Activated T-helper 1 cell treated with anti-CD3 and anti-CD28 coated beads, Interleukin-12 subunit alpha, Interleukin-12 subunit beta, Interleukin-2, Interleukin-4 antibody, amounts not matched to agents 30 ng/mL and 10 ng/mL and 1 ng/mL, durations not matched to agents 14 hours and 24 hours and 36 hours (primary cell): ENCODE measurements around the gene LAMC1. TPM values are rescaled to one million over a fixed set of nuclear protein-coding genes. Genes with fewer than 3 reads are reported as not detected.
A peak's percentile ranks its signal among the peaks of the same experiment; 100 is the strongest.

Experiments used
- DNase-seq: peaks from one replicate; pipeline ENCODE4 v3.0.0; 2021; ENCODE audit warnings: low spot score
- H3K27ac Mint-ChIP-seq: one replicate; pipeline ENCODE4 v1.8.0; 2021; ENCODE audit warnings: mild to moderate bottlenecking, mixed read lengths
- H3K27me3 Mint-ChIP-seq: one replicate; pipeline ENCODE4 v1.8.0; 2022; ENCODE audit warnings: mild to moderate bottlenecking, moderate library complexity, mixed read lengths; ENCODE audit not compliant: insufficient read depth
- H3K36me3 Mint-ChIP-seq: one replicate; pipeline ENCODE4 v1.8.0; 2021; ENCODE audit warnings: low read depth, mixed read lengths
- H3K4me1 Mint-ChIP-seq: one replicate; pipeline ENCODE4 v1.8.0; 2021; ENCODE audit warnings: low read depth, mixed read lengths
- H3K4me3 Mint-ChIP-seq: one replicate; pipeline ENCODE4 v1.8.0; 2021; ENCODE audit warnings: mild to moderate bottlenecking, moderate library complexity, mixed read lengths
- H3K9me3 Mint-ChIP-seq: one replicate; pipeline ENCODE4 v1.8.0; 2021; ENCODE audit warnings: mixed read lengths
- intact Hi-C: fragments of 100-400 bp; cut with micrococcal nuclease; formaldehyde crosslinking; loops from one replicate; pipeline ENCODE4 v1.15.1; 2024
- total RNA-seq: library from RNA; stranded (reverse); gene quantifications from 2 replicates; pipeline ENCODE4 v1.2.3, GENCODE V29; 2022

Gene LAMC1
- total RNA-seq, 1 donor from 2014 or later, result 0.49 TPM

DNA sequence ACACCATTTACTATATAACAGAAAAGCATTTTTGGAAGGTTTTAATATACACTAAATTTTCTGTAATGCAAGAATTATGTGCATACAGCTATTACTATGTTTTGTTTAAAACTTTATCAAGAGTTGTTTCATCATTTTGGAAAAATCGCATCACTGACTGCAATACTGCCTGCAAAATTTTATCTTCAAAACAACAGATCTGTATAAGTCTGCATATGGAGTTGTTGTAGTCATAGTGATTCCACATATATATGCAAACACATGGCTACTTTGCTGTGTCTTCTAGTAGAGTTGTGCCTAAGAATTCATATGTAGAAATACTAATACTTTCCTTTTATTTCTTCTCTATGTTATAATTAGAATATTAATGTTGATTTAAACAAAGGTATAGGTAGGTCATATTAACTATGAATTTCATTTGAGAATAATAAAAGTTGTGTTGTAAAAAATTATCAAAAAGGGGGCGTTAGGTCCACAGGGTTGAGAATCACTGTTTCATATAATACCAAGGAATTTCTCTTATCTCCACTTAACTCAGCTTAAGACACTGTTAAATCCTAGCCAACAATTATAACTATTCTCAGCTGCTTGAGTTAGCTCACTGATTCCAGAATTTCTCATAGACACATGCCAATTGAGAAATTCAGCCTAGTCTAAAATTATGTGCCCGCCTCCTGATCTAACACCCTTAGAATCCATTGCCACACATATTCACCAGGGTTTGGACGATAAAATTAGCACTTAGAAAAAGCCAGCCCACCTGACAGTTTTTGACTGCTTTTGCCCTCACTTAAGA, 22.9 kb upstream of the LAMC1 start:
- no peaks in the 10 kb centered on the region for H3K9me3 Mint-ChIP-seq
- no peak overlapping the region for H3K4me3 Mint-ChIP-seq
- H3K27ac Mint-ChIP-seq, result no peak overlapping the region
- no peaks in the 10 kb centered on the region for H3K36me3 Mint-ChIP-seq
- intact Hi-C loops, result no loop called here
- H3K4me1 Mint-ChIP-seq, result no peaks in the 10 kb centered on the region
- peaks cover 16% of the 10 kb centered on the region for H3K27me3 Mint-ChIP-seq
- DNase-seq, result no peak

DNA sequence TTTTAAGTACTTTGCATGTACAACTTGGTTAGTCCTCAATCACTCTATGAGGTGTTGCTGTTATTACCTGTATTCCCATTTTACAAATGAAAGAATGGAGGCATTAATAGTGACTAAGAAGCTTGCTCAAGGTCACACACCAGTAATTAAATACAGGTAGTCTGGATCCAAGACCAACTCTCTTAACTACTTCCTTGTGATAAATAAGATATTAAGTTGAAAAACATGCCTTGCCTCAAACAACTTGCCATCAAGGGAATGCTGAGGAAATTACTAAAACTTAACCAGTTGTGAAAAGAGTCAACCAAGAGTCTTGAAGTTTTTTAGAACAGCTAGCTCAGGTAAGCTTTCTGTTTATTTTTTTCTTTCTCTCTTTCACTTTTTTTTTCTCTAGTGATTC, 21.0 kb upstream of the LAMC1 start:
- no peaks in the 10 kb centered on the region for H3K36me3 Mint-ChIP-seq
- H3K27me3 Mint-ChIP-seq, result peaks cover 16% of the 10 kb centered on the region
- H3K27ac Mint-ChIP-seq, result no peak overlapping the region
- no peaks in the 10 kb centered on the region for H3K4me1 Mint-ChIP-seq
- no peak overlapping the region for H3K4me3 Mint-ChIP-seq
- no peaks in the 10 kb centered on the region for H3K9me3 Mint-ChIP-seq
- no peak for DNase-seq
- intact Hi-C loops, result no loop called here

DNA sequence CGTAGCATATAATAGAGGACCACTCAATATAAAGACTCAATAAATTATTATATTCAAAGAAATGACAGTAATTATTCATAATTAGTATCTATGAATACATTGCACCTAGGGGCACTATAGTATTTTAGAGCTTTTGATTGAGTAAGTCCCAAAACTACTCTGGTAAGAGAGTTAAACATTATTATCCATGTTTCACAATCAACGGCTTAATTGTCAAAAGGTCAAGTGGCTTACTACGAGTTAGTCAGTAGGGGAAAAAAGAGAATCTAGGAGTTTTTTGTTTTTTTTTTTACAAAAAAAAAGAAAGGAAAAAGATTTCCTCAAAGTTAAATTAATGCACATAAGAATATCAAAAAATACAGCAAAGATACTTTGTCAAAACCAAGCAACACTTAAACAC, 20.4 kb upstream of the LAMC1 start:
- DNase-seq, result no peak
- Mint-ChIP-seq H3K4me3 (no peak overlapping the region), H3K4me1 (no peaks in the 10 kb centered on the region), H3K27ac (no peak overlapping the region), H3K27me3 (peaks cover 19% of the 10 kb centered on the region), H3K36me3 (no peaks in the 10 kb centered on the region), H3K9me3 (no peaks in the 10 kb centered on the region)
- intact Hi-C loops, result no loop called here

DNA sequence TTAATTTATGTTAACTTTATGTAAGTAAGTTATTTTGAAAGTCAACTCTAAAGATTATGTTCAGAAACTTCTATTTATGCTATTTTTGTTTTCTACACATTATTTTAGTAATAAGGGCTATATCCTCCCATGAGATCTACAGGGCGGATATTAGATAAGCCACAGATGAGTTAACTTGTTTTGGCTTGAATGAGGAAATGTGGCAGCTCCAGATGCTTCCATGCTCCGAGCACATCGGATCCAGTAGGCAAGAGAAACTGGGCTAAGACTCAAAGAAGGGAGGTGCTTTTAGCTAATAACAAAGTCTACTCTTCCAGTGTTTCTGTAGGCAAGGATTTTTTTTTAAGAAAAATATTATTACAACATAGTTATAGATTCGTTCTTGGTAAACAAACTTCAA, 20.0 kb upstream of the LAMC1 start:
- intact Hi-C loops, result no loop called here
- H3K4me3 Mint-ChIP-seq, result no peak overlapping the region
- no peaks in the 10 kb centered on the region for H3K36me3 Mint-ChIP-seq
- H3K4me1 Mint-ChIP-seq, result no peaks in the 10 kb centered on the region
- H3K27ac Mint-ChIP-seq, result no peak overlapping the region
- H3K27me3 Mint-ChIP-seq, result peaks cover 18% of the 10 kb centered on the region
- H3K9me3 Mint-ChIP-seq, result no peaks in the 10 kb centered on the region
- no peak for DNase-seq

DNA sequence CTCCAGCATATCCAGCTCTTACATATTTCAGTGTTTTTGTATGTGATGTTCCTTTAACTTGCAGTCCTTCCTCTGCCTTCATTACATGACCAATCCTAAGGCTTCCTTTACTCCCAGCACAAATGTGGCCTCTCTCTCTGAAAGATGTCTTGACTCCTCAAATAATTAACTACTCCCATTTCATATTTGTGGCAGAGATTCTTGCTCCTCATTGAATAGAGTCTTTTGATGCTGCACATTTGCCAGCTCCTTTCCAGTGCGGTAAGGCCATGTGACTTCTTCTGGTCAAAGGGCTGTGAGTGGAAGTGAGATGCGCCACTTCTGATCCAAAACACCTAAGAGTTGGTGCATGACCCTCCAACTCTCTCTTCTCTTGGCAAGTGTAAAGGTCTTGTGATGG, 19.1 kb upstream of the LAMC1 start:
- H3K27ac Mint-ChIP-seq, result no peak overlapping the region
- no peaks in the 10 kb centered on the region for H3K9me3 Mint-ChIP-seq
- peaks cover 17% of the 10 kb centered on the region for H3K27me3 Mint-ChIP-seq
- H3K4me1 Mint-ChIP-seq, result no peaks in the 10 kb centered on the region
- intact Hi-C loops, result no loop called here
- no peak overlapping the region for H3K4me3 Mint-ChIP-seq
- no peaks in the 10 kb centered on the region for H3K36me3 Mint-ChIP-seq
- no peak for DNase-seq

DNA sequence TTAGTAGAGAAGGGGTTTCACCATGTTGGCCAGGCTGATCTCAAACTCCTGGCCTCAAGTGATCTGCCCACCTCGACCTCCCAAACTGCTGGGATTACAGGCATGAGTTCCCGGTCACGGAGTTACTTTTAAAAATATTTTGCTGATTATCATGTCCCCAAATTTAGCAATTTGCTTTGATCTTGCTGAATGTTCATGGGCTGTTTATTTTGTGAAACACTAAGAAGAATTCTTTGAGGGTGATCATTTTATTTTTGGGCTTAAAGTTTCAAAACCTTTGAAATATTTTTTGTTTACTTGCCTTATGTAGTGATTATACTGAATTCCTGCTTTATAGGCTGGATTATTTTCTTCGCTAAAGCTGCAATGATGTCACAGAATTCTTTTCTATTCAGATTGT, 11.4 kb upstream of the LAMC1 start:
- intact Hi-C loops, result no loop called here
- Mint-ChIP-seq H3K4me1 (no peaks in the 10 kb centered on the region), H3K36me3 (no peaks in the 10 kb centered on the region), H3K9me3 (peaks cover 4% of the 10 kb centered on the region), H3K27me3 (peaks cover 19% of the 10 kb centered on the region), H3K4me3 (no peak overlapping the region), H3K27ac (no peak overlapping the region)
- DNase-seq, result no peak

DNA sequence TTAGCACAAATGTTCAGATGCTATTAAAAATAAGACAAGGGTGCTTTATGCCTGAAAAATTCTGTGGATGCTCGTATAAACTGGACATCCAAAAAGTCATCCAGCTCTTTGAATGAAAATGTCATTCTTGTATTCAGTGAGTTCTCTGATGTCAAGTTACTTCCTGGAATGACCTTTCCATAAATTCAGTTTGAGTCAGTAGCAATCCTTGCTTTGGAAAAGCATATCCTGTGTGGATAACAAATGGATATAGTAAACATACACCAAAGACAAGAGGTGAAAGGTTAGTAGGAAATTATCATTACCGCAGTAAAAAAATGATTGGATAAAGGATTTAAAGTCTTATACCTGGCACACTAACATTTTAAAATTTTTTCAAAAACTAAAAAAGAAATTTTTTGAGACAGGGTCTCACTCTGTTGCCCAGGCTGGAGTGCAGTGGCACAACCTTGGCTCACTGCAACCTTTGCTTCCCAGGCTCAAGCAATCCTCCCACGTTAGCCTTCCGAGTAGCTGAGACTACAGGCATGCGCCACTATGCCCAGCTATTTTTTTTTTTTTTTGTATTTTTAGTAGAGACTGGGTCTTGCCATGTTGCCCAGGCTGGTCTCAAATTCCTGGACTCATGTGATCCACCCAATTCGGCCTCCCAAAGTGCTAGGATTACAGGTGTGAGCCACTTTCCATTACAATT, 10.8 kb upstream of the LAMC1 start:
- no peaks in the 10 kb centered on the region for H3K4me1 Mint-ChIP-seq
- H3K4me3 Mint-ChIP-seq, result no peak overlapping the region
- DNase-seq, result no peak
- H3K36me3 Mint-ChIP-seq, result no peaks in the 10 kb centered on the region
- no peak overlapping the region for H3K27ac Mint-ChIP-seq
- intact Hi-C loops, result no loop called here
- H3K27me3 Mint-ChIP-seq, result peaks cover 19% of the 10 kb centered on the region
- peaks cover 4% of the 10 kb centered on the region for H3K9me3 Mint-ChIP-seq

DNA sequence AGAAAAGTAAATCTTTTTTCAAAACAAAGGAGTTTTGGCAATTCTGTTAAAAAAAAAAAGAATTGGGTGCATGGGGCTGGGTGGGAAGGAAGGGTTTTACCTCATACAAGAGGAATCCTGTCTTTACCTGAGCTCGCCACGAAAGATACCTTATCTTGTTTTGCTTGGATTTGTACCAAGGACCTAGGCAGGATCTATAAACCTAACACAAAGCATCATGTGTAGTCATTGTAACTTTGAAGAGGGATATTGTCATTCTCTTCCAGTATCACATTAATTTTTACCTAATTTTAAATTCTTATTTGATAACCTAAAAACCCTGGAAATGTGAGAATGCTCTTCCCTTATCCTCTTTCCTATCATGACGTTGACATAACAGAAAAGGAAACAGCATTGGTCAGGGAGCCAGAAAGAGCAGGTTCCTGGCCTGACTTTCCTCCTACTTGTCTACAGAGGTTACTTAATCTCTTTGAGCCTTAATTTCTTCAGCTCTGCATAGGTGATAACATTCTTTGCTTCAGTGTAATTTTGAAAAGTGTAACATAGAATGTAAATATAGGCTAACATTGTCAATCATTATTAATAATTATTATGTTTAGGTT, 4.0 kb upstream of the LAMC1 start:
- H3K36me3 Mint-ChIP-seq, result peaks cover 2% of the 10 kb centered on the region
- no peak overlapping the region for H3K27ac Mint-ChIP-seq
- peaks cover 51% of the 10 kb centered on the region for H3K27me3 Mint-ChIP-seq
- no peak overlapping the region for H3K4me3 Mint-ChIP-seq
- peaks cover 14% of the 10 kb centered on the region for H3K4me1 Mint-ChIP-seq
- DNase-seq, result no peak
- H3K9me3 Mint-ChIP-seq, result no peaks in the 10 kb centered on the region
- intact Hi-C loops, result no loop called here

DNA sequence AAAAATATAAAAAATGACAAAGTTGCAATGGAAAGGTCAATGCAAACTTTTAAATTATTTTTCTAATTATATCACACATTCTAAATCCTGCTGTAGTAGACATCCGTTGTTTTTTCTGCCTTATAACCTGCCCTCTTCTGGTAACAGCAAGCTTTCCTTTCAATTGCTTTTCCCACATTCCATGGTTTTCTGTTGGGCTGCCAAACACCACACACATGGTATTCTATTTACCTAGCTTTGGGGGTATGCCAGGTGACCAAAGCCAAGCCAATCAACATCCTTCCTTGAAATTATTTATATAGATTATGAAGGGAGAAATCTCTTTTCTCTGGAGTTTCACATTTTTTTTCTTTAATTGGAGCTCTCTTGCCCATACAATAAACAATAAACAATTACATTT, 3.4 kb upstream of the LAMC1 start:
- peaks cover 20% of the 10 kb centered on the region for H3K4me1 Mint-ChIP-seq
- no peak overlapping the region for H3K27ac Mint-ChIP-seq
- H3K27me3 Mint-ChIP-seq, result peaks cover 57% of the 10 kb centered on the region
- DNase-seq, result no peak
- H3K36me3 Mint-ChIP-seq, result peaks cover 2% of the 10 kb centered on the region
- no peak overlapping the region for H3K4me3 Mint-ChIP-seq
- intact Hi-C loops, result loop anchor here (5.0 to 10.0 kb wide), 2 partner anchors 172 to 775 kb away; no protein-coding TSS in a partner anchor
- H3K9me3 Mint-ChIP-seq, result no peaks in the 10 kb centered on the region

DNA sequence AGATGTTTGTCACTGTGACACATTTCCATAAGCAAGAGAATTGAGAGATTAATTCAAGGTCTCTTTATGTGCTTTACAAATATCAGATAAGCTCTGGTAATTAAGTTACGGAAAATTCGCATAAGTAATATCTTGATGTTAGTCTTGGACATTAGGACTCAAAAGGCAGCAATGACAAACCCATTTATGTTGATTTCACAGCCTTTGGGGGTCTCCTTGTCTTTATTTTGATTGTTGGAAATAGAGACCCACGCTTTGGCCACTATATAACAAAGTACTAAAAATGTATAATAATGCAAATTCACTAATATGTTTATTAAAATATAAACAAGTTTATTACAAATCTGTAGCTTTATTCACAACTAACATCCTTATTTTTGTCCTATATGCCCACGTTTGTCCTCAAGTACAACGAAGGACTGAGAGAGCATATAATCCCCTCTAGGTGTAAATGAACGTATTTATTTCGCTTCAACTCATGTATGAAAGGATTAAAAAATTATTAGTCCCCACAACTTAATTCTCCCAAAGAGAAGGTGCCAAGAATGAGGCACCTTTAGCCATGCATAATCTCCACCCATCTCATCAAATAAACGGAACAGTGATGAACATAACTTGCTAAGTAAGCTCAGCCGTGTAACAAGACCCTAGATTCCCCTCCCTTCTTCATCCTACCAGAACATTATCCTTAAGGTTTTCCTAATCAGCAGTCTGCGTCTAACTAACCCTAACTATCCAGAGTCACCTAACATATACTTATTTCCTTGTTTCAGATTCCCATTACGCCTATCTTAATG, 1.6 kb upstream of the LAMC1 start:
- Mint-ChIP-seq H3K27ac (no peak overlapping the region), H3K9me3 (no peaks in the 10 kb centered on the region), H3K4me1 (peaks cover 20% of the 10 kb centered on the region), H3K4me3 (peak overlapping the region; percentile 19), H3K36me3 (peaks cover 2% of the 10 kb centered on the region), H3K27me3 (peaks cover 70% of the 10 kb centered on the region)
- intact Hi-C loops, result loop anchor here (5.0 to 10.0 kb wide), 2 partner anchors 171 to 777 kb away; no protein-coding TSS in a partner anchor
- no peak for DNase-seq

DNA sequence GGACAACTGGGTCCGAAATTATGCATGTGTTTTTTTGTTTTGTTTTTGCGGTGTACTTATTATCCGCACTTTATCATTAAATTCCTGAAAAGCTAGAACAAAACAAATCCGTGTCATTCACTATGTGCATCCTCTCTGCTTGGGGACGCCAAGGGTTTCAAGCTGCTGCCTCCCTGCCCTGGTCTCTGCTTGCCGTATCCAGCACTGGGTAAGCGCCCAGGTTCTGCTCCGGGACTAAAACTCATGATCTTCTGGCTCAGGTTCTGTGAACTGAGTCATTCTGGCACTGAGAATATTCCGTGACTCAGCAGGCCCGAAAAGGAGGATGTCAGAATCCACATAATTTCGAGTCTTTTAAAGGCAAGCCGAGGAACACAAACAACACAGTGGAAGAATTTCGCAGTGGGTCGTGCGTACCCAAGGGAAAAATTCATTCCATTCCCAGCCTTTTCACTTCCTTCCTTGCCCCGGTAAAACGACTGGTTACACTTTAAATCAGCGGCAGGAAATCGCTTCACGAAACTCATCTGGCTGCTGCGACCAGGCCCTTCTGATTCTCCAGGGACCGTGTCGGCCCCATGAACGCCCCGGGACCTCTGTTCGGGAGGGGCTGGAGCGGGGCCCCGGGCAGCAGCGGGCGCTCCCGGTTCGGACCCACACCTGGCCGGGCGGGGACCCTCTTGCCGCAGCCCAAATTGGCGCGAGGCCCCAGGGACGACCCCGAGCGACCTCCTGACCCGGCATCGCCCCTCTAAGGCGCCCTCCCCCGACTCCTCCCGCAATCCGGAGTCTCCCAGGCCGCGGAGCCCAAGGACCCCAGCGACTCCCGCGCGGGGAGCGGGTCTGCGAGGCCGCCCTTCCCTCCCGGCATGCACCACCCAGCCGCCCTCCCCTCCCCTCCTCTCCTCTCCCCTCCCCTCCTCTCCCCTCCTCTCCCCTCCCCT, 746 bp upstream of the LAMC1 start:
- H3K36me3 Mint-ChIP-seq, result peaks cover 2% of the 10 kb centered on the region
- H3K9me3 Mint-ChIP-seq, result no peaks in the 10 kb centered on the region
- intact Hi-C loops, result loop anchor here (5.0 to 10.0 kb wide), 2 partner anchors 170 to 778 kb away; no protein-coding TSS in a partner anchor
- H3K27me3 Mint-ChIP-seq, result peaks cover 77% of the 10 kb centered on the region
- DNase-seq, result peak; percentile 1
- H3K4me1 Mint-ChIP-seq, result peaks cover 20% of the 10 kb centered on the region
- H3K4me3 Mint-ChIP-seq, result peak overlapping the region; percentile 74
- H3K27ac Mint-ChIP-seq, result peak overlapping the region; percentile 49
